GM10248 (cell line): ENCODE data around the gene RAD51AP2.

Experiments
- CTCF ChIA-PET: fragments of 300-600 bp; sonication (Branson Sonifier 250); formaldehyde crosslinking; extraction: SDS; loops from one replicate; lab custom pipeline; 2021; ENCODE audit warnings: antibody characterized with exemption; lab: Yijun Ruan, JAX
- POLR2A ChIA-PET: fragments of 350-650 bp; sonication (Branson Sonifier 250); formaldehyde crosslinking; extraction: SDS; loops from one replicate; lab custom pipeline; 2020; ENCODE audit warnings: antibody characterized with exemption; lab: Yijun Ruan, JAX
- DNase-seq: peaks from one replicate; pipeline ENCODE4 v3.0.0; 2012; ENCODE audit errors: extremely low spot score
- TF ChIP-seq, protein P1 (sequence below): IDR thresholded peaks from 2 replicates; pipeline ENCODE4 v1.5.1; 2012; ENCODE audit warnings: mild to moderate bottlenecking, low read depth; ENCODE audit errors: extremely low read depth, missing control alignments, control extremely low read depth

The RAD51AP2 gene

GRCh38 chr2:17542471-17542870, 24.2 kb upstream of the RAD51AP2 start:
- ChIA-PET POLR2A (no interaction called here), CTCF (no interaction called here)
- TF ChIP-seq, protein P1, sequence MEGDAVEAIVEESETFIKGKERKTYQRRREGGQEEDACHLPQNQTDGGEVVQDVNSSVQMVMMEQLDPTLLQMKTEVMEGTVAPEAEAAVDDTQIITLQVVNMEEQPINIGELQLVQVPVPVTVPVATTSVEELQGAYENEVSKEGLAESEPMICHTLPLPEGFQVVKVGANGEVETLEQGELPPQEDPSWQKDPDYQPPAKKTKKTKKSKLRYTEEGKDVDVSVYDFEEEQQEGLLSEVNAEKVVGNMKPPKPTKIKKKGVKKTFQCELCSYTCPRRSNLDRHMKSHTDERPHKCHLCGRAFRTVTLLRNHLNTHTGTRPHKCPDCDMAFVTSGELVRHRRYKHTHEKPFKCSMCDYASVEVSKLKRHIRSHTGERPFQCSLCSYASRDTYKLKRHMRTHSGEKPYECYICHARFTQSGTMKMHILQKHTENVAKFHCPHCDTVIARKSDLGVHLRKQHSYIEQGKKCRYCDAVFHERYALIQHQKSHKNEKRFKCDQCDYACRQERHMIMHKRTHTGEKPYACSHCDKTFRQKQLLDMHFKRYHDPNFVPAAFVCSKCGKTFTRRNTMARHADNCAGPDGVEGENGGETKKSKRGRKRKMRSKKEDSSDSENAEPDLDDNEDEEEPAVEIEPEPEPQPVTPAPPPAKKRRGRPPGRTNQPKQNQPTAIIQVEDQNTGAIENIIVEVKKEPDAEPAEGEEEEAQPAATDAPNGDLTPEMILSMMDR, result no peak
- DNase-seq, result no peak

DNA sequence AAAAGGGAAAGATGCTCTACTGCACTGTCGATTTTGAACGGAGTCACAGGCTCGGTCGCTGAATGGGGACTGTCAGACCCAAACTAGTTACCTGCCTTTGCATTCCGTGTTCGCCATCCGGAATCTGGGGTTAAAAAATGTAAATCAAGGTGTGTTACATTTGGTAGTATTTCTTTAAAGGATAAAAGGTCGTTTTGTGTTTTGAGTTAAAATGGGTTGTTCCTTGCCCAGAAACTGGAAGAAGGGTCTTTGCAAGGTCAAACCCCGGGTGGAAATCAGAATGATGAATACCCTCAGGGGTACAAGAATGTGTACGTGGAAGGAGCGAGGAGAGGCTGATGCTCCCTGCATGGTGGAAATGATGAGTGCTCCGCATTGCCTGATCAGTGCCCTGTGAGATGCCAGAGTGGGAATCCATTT, 23.3 kb upstream of the RAD51AP2 start:
- CTCF ChIA-PET, result no interaction called here
- TF ChIP-seq, protein P1, result no peak
- DNase-seq, result no peak
- POLR2A ChIA-PET, result no interaction called here

DNA sequence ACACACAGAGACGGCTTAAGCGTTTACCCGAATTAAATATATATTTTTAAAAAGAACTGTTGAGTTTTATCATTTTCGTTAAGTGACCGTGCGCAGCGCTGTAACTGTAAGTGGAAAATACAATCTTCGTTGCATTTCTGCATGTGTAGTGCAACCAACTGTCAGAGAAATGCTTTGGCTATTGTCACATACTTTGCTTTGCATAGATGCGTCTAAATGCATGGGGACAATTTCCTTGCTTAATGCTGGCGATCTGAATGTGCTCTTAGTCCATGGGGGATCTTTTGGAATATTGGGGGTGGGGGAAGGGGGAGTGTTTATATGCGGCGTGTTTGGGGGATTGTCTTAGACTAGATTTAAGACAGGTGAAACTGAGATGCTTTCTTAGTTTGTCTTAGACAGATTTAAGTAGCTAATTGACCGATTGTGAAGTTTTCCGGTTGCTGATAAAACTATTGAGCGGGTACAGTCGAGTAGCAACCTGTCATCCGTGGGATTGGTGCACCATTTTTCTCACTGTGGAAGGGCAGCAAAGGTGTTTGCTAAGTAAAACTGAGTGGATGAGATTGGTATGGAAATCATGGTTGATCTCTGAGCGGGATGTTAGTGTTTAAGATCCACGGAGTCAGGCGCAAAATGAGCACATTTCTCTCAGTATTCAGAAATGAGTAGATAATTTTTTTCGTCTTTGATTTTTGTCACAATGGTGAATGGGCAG, 22.7 kb upstream of the RAD51AP2 start:
- DNase-seq, result no peak
- ChIA-PET CTCF (interaction anchor here (0.7 kb wide), 1 partner anchor 231 kb away, joined by 3 read pairs; no protein-coding TSS in a partner anchor), POLR2A (interaction anchor here (0.6 kb wide), 2 partner anchors 66 to 326 kb away, joined by 3 read pairs; no protein-coding TSS in a partner anchor)
- TF ChIP-seq, protein P1, result no peak

DNA sequence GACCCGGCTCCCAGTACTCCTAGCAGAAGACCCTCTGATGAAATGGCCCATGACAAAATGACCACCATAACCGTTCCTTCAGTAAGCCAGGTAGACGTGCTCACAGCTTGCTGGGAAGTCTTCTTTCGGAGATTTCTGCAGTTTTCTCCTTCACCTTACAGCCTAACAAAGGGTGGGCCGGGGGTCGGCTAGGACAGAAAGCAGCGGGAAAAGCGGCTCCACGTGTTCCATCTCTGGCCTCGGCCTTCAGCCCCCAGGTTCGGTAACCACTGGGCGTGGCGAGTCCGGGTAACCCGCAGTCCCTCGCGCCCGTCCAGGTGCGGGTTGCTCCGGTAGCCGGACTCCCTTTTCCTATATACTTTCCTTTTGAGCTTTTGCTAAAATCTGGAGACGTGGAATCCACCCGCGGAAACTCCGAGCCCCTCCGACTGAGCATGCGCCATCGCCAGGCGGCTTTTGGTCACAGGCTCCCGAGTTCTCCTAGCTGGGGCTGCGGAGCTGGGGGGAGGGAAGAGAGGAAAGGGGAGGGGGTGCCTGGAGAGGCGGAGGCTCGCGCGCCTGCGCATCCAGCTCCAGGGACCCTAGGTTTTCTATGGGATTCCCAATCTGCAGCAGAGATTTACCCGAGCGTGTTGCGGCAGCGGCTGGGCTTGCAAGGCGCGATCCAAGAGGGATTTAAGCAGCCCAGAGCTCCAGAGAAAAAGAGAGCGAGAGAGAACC, 22.0 kb upstream of the RAD51AP2 start, which contains the start of gene VSNL1:
Gene VSNL1, plus strand, starts transcription at position 604 of the 720 bp plus-strand sequence. CDS start 51,379 bp downstream, outside the sequence.
- DNase-seq, result peak; percentile 26
- ChIA-PET CTCF (interaction anchor here (0.7 kb wide), 1 partner anchor 231 kb away, joined by 3 read pairs; no protein-coding TSS in a partner anchor), POLR2A (interaction anchor here (0.6 kb wide), 2 partner anchors 67 to 325 kb away, joined by 3 read pairs; no protein-coding TSS in a partner anchor)
- TF ChIP-seq, protein P1, result no peak

DNA sequence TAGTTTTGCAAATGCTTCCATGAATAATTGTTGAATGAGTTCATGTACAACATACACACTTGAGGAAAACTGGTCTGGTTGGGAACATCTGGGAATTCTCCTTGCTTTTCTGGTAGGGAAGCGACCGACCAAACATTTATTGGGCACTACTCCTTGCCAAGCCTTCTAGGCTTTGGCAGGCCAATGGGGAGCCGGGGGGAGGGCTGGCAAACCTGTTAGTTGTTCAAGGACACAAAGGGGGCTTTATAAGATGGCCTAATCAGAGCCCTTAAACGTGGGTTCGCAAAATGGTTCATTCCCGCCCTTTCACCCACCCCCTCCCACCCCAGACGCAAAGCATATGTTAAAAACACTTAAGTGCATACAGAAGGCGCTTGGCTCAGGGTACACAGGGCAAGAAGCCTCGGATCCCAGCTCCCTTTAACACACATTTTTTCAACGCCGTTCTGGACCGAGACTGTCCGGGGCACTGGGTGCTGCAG, 21.4 kb upstream of the RAD51AP2 start:
- CTCF ChIA-PET, result no interaction called here
- DNase-seq, result peak; percentile 15
- TF ChIP-seq, protein P1, result no peak
- POLR2A ChIA-PET, result no interaction called here

- peak; percentile 48 for DNase-seq
- TF ChIP-seq, protein P1, result no peak
- ChIA-PET CTCF (interaction anchor here (1.5 to 1.6 kb wide), 2 partner anchors 16 to 28 kb away, joined by 5 to 6 read pairs; no protein-coding TSS in a partner anchor), POLR2A (no interaction called here)
These were observed 20.8 kb upstream of the RAD51AP2 start for GRCh38 chr2:17538844-17539554.
